Measurements from ENCODE around the gene TMEM167A. TPM values are rescaled to one million over a fixed set of nuclear protein-coding genes. Genes with fewer than 3 reads are reported as not detected.

TMEM167A gene
- total RNA-seq, 1 experiment from 2014 or later = 108 TPM

GRCh38 chr5:83026930-83027687 is 50.1 kb downstream of the TMEM167A start:
- Histone ChIP-seq H3K79me2 (ENCODE audit: insufficient read depth, low read length) (no peaks in the 10 kb centered on the region), H3K9me2 (ENCODE audit: insufficient read depth) (no peaks in the 10 kb centered on the region), H4K20me1 (ENCODE audit: insufficient read depth) (no peaks in the 10 kb centered on the region), H3K27me3 (ENCODE audit: insufficient read depth, low read length) (no peaks in the 10 kb centered on the region), H3K9me3 (ENCODE audit: control insufficient read depth in 1 of 2, insufficient read depth in 1 of 2, low read depth in 1 of 2, low read length in 2 of 2) (no peaks in the 10 kb centered on the region), H3K27ac (ENCODE audit: low read depth, low read length) (no peak overlapping the region), H2AFZ (ENCODE audit: low read depth, low read length, poor library complexity, severe bottlenecking) (no peak overlapping the region), H3K4me3 (replicated peaks in 1 of 2; ENCODE audit: low read depth in 1 of 2, low read length in 2 of 2) (no peak overlapping the region), H3K4me1 (ENCODE audit: control insufficient read depth in 1 of 2, insufficient read depth in 2 of 2, low read length in 2 of 2) (peaks cover 2 to 27% of the 10 kb centered on the region in 2 experiments; a peak in 3 of 4 replicates), H3K4me2 (ENCODE audit: low read length) (peak overlapping the region; percentile 56), H3K36me3 (ENCODE audit: control insufficient read depth in 1 of 2, insufficient read depth in 2 of 2, low read length in 2 of 2) (no peaks in the 10 kb centered on the region), H3K9ac (ENCODE audit: low read length) (no peak overlapping the region)
- TF ChIP-seq YY1 (IDR thresholded peaks at IDR 0.05; ENCODE audit: extremely low read depth, insufficient replicate concordance, low read depth, low read length) = no peak
- no peak for TF ChIP-seq SRF (IDR thresholded peaks at IDR 0.05; ENCODE audit: low read depth)
- TF ChIP-seq FOSL1 (IDR thresholded peaks at IDR 0.05; ENCODE audit: low read depth) = no peak
- no peak for TF ChIP-seq EZH2phosphoT487 (IDR thresholded peaks at IDR 0.05; ENCODE audit: borderline replicate concordance)
- no peak for TF ChIP-seq EGR1 (IDR thresholded peaks at IDR 0.05; ENCODE audit: low read depth)
- no peak for TF ChIP-seq RAD21 (IDR thresholded peaks at IDR 0.05; ENCODE audit: low read depth)
- no peak for TF ChIP-seq TCF7L2 (IDR thresholded peaks at IDR 0.05; ENCODE audit: borderline replicate concordance, extremely low read depth, insufficient read depth, insufficient read length)
- no peak for TF ChIP-seq CEBPB (IDR thresholded peaks at IDR 0.05; ENCODE audit: low read depth)
- no peak for TF ChIP-seq ATF3 (IDR thresholded peaks at IDR 0.05)
- no peak for TF ChIP-seq CBX3 (IDR thresholded peaks at IDR 0.05; ENCODE audit: low read depth)
- no peak for TF ChIP-seq POLR2A (IDR thresholded peaks at IDR 0.05; ENCODE audit: borderline replicate concordance, extremely low read depth, insufficient read depth, insufficient read length)
- no peak for TF ChIP-seq SIN3A (IDR thresholded peaks at IDR 0.05; ENCODE audit: low read depth)
- TF ChIP-seq ZNF274 (IDR thresholded peaks at IDR 0.05; ENCODE audit: low read depth, low read length) = no peak
- no peak for TF ChIP-seq REST (IDR thresholded peaks at IDR 0.05; ENCODE audit: low read depth)
- no peak for TF ChIP-seq ELF1 (IDR thresholded peaks at IDR 0.05; ENCODE audit: borderline replicate concordance, low read depth)
- TF ChIP-seq JUND (IDR thresholded peaks at IDR 0.05) = no peak
- no peak for TF ChIP-seq CTCF (IDR thresholded peaks at IDR 0.05 in 2 of 3, conservative IDR thresholded peaks at IDR 0.05 in 1 of 3; ENCODE audit: borderline replicate concordance in 1 of 3, insufficient read depth in 1 of 3, low read depth in 2 of 3, low read length in 2 of 3)
- TF ChIP-seq POLR2AphosphoS5 (IDR thresholded peaks at IDR 0.05; ENCODE audit: low read depth, low read length) = no peak
- TF ChIP-seq ZFX (IDR thresholded peaks at IDR 0.05) = no peak
- POLR2A ChIA-PET = no interaction called here
- RAD21 ChIA-PET (ENCODE audit: low non-redundant PET in 1 of 2, low total read pairs in 2 of 2, uncharacterized antibody in 2 of 2, unreplicated experiment in 2 of 2) = no interaction called here
- BruUV-seq (replicated peaks) = no TSS peak
- CTCF ChIA-PET = no interaction called here
- DNase-seq (ENCODE audit: low read depth, low spot score) = no peak
- intact Hi-C loops (cut with micrococcal nuclease) = no loop called here
- no peak for ATAC-seq
